ENCODE results near the gene CALML4.
"Not testable (repeated sequence)": the region's sequence is repeated elsewhere in the genome, so short reads cannot be mapped to it uniquely, and the experiment has no call there.

CALML4 gene

GRCh38 chr15:68175526-68175925 lies 29.6 kb downstream of the CALML4 start:
- DNase-seq (ENCODE audit: low spot score) (no peak), ATAC-seq (ENCODE audit: low read depth) (no peak)
- TF ChIP-seq, protein P1, sequence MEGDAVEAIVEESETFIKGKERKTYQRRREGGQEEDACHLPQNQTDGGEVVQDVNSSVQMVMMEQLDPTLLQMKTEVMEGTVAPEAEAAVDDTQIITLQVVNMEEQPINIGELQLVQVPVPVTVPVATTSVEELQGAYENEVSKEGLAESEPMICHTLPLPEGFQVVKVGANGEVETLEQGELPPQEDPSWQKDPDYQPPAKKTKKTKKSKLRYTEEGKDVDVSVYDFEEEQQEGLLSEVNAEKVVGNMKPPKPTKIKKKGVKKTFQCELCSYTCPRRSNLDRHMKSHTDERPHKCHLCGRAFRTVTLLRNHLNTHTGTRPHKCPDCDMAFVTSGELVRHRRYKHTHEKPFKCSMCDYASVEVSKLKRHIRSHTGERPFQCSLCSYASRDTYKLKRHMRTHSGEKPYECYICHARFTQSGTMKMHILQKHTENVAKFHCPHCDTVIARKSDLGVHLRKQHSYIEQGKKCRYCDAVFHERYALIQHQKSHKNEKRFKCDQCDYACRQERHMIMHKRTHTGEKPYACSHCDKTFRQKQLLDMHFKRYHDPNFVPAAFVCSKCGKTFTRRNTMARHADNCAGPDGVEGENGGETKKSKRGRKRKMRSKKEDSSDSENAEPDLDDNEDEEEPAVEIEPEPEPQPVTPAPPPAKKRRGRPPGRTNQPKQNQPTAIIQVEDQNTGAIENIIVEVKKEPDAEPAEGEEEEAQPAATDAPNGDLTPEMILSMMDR (IDR thresholded peaks at IDR 0.05; ENCODE audit: poor library complexity, severe bottlenecking): no peak
- no peaks in the 10 kb centered on the region for H3K27me3 ChIP-seq (ENCODE audit: insufficient read depth, poor library complexity, severe bottlenecking)
- H3K36me3 ChIP-seq (ENCODE audit: low read depth): peaks cover 59% of the 10 kb centered on the region
- H3K27ac ChIP-seq (ENCODE audit: poor library complexity, severe bottlenecking): no peak overlapping the region
- H3K4me3 ChIP-seq (ENCODE audit: severe bottlenecking): no peak overlapping the region
- H3K9me3 ChIP-seq (ENCODE audit: severe bottlenecking): no peaks in the 10 kb centered on the region
- no peaks in the 10 kb centered on the region for H3K4me1 ChIP-seq (ENCODE audit: insufficient read depth, poor library complexity, severe bottlenecking)

DNA sequence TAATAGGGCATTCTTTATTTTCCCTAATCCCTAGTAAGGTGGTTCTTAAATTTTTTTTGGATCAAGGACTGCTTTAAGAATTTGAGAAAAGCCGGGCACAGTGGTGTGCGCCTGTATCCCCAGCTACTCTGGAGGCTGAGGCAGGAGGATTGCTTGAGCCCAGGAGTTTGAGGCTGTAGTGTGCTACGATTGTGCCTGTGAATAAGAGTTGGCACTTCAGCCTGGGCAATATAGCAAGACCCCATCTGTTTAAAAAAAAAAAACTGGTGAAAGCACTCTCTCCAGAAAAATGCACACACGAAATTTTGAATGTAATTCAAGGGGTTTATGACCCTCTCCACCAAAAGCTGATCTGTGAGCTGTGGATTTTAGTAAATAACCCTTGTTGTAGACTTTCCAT lies 32.0 kb downstream of the CALML4 start:
- Histone ChIP-seq H3K4me3 (ENCODE audit: severe bottlenecking) (no peak overlapping the region), H3K36me3 (ENCODE audit: low read depth) (peaks cover 63% of the 10 kb centered on the region), H3K9me3 (ENCODE audit: severe bottlenecking) (no peaks in the 10 kb centered on the region), H3K4me1 (ENCODE audit: insufficient read depth, poor library complexity, severe bottlenecking) (no peaks in the 10 kb centered on the region), H3K27me3 (ENCODE audit: insufficient read depth, poor library complexity, severe bottlenecking) (no peaks in the 10 kb centered on the region), H3K27ac (ENCODE audit: poor library complexity, severe bottlenecking) (no peak overlapping the region)
- ATAC-seq (ENCODE audit: low read depth) (no peak), DNase-seq (ENCODE audit: low spot score) (no peak)
- TF ChIP-seq, protein P1 (IDR thresholded peaks at IDR 0.05; ENCODE audit: poor library complexity, severe bottlenecking): no peak

- not testable (repeated sequence) for ATAC-seq (ENCODE audit: low read depth); H3K4me1 ChIP-seq (ENCODE audit: insufficient read depth, poor library complexity, severe bottlenecking); H3K9me3 ChIP-seq (ENCODE audit: severe bottlenecking); H3K27ac ChIP-seq (ENCODE audit: poor library complexity, severe bottlenecking); H3K27me3 ChIP-seq (ENCODE audit: insufficient read depth, poor library complexity, severe bottlenecking); DNase-seq (ENCODE audit: low spot score); H3K4me3 ChIP-seq (ENCODE audit: severe bottlenecking)
- H3K36me3 ChIP-seq (ENCODE audit: low read depth): peaks cover 58% of the 10 kb centered on the region
Observed at GRCh38 chr15:68172037-68172436, 33.1 kb downstream of the CALML4 start.

GRCh38 chr15:68166847-68167246 lies 38.3 kb downstream of the CALML4 start:
- no peaks in the 10 kb centered on the region for H3K27me3 ChIP-seq (ENCODE audit: insufficient read depth, poor library complexity, severe bottlenecking)
- no peak for DNase-seq (ENCODE audit: low spot score)
- H3K27ac ChIP-seq (ENCODE audit: poor library complexity, severe bottlenecking): no peak overlapping the region
- no peaks in the 10 kb centered on the region for H3K9me3 ChIP-seq (ENCODE audit: severe bottlenecking)
- TF ChIP-seq, protein P1 (IDR thresholded peaks at IDR 0.05; ENCODE audit: poor library complexity, severe bottlenecking): no peak
- no peak overlapping the region for H3K4me3 ChIP-seq (ENCODE audit: severe bottlenecking)
- peaks cover 60% of the 10 kb centered on the region for H3K36me3 ChIP-seq (ENCODE audit: low read depth)
- H3K4me1 ChIP-seq (ENCODE audit: insufficient read depth, poor library complexity, severe bottlenecking): no peaks in the 10 kb centered on the region
- no peak for ATAC-seq (ENCODE audit: low read depth)

- no peaks in the 10 kb centered on the region for H3K4me1 ChIP-seq (ENCODE audit: insufficient read depth, poor library complexity, severe bottlenecking)
- no peaks in the 10 kb centered on the region for H3K9me3 ChIP-seq (ENCODE audit: severe bottlenecking)
- H3K27ac ChIP-seq (ENCODE audit: poor library complexity, severe bottlenecking): no peak overlapping the region
- TF ChIP-seq, protein P1 (IDR thresholded peaks at IDR 0.05; ENCODE audit: poor library complexity, severe bottlenecking): no peak
- no peaks in the 10 kb centered on the region for H3K27me3 ChIP-seq (ENCODE audit: insufficient read depth, poor library complexity, severe bottlenecking)
- peaks cover 74% of the 10 kb centered on the region for H3K36me3 ChIP-seq (ENCODE audit: low read depth)
- DNase-seq (ENCODE audit: low spot score) (no peak), ATAC-seq (ENCODE audit: low read depth) (no peak)
- no peak overlapping the region for H3K4me3 ChIP-seq (ENCODE audit: severe bottlenecking)
Observed at GRCh38 chr15:68163191-68163590, 41.9 kb downstream of the CALML4 start.

Measured in RWPE2 (cell line).